NCI-H460 (cell line): ENCODE measurements around the gene SIN3A. TPM values are rescaled to one million over a fixed set of nuclear protein-coding genes. Genes with fewer than 3 reads are reported as not detected.
"Not testable (repeated sequence)": the region's sequence is repeated elsewhere in the genome, so short reads cannot be mapped to it uniquely, and the experiment has no call there.

Experiments used
- DNase-seq: peaks from one replicate; pipeline ENCODE4 v3.0.0-alpha.2; 2016; ENCODE audit warnings: low read depth; ENCODE audit errors: extremely low read depth
- total RNA-seq: library from RNA; depleted of rRNA; stranded (reverse); fragments of >200 nt; shearing (Covaris generic); gene quantifications from 2 replicates; pipeline ENCODE4 v1.2.3, GENCODE V29; 2014

SIN3A gene
- total RNA-seq, 1 experiment from 2014 or later = 25.8 TPM

DNA sequence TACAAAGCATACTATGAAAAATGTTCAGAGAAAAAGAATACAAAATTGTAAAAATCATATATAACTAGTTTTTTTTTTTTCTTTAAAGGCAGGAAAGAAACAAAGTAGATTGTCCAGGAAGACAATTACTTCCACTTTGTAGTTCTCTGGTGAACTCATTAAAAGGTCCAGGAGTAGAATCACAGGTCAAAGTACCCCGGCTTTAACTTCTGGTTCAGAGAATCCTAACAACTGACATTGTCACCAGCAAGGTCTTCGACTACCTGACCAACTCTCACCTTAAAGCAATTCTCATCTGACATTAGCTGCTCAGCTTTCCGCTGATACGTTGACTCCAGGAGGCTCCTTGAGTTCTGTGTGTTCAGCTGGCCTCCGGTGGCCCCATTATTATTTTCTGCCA lies 67.5 kb downstream of the SIN3A start:
- not testable (repeated sequence) for DNase-seq

DNA sequence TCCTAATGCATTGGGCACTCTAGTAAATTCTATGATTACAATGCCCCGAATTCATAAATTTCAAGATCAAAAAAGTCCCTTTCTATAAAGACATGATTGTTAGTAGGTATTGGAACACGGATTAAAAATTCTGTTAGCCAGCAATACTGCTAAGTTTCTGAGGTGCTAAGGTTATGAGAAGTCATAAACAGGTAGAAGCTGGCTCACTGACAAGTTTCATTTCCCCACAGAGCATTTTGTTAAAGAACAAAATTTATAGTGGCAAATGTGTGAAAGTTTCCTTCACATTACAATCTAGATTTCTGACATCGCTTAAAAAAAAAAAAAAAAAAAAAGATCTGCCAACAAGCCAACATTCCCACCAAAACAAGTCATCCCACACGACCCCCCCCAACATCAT lies 70.7 kb downstream of the SIN3A start:
- DNase-seq = no peak

DNA sequence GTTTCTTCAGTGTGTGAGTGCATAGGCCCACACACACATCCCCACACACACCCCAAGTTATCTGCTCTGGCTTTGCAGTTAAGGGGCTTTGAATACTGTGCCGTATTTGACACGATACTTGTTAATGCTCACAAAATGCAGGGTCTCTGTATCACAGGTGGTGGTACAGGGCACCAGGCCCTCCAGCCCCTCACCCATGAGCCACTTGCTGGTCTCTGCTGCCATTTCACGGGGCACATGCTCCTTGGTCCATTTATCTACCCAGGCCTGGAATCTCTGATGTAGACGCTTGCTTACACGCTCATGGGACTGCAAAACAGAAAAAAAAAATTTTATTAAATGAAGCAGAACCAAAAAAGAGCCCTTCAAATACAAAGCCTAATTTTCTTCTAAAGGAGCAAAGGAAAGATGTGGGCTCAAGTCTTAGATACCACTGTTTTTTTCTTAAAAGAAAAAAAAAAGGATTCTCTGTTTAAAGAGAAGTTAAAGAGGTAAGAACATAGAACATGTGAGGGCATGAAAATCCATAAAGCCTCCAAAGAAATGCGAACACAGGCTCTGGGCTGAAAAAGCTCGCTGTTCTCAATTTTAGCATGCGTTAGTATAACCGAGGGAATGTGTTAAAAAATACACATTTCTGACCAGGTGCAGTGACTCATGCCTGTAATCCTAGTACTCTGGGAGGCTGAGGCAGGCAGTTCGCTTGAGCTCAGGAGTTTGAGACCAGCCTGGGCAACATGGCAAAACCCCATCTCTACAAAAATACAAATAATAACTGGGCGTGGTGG lies 79.4 kb downstream of the SIN3A start:
- DNase-seq = no peak

DNA sequence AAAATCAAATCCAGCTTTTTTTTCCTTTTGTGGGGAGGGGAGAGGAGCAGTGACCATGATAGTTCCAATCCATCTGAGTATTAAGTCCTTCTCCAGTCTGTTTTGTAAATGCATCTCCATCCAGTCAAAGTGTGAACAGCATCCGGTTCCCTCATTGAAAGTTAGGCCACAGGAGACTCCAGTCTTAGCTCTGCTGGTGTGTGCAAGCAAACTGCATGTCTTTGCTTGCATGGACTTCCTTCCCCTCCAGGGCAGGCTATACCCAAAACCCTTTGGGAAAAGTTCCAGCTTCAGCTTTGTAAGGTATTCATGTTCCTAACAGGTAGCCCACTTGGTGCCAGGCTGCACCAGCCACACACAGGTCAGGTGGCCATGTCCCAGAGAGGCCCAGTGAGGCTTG lies 80.0 kb downstream of the SIN3A start:
- DNase-seq = no peak

DNA sequence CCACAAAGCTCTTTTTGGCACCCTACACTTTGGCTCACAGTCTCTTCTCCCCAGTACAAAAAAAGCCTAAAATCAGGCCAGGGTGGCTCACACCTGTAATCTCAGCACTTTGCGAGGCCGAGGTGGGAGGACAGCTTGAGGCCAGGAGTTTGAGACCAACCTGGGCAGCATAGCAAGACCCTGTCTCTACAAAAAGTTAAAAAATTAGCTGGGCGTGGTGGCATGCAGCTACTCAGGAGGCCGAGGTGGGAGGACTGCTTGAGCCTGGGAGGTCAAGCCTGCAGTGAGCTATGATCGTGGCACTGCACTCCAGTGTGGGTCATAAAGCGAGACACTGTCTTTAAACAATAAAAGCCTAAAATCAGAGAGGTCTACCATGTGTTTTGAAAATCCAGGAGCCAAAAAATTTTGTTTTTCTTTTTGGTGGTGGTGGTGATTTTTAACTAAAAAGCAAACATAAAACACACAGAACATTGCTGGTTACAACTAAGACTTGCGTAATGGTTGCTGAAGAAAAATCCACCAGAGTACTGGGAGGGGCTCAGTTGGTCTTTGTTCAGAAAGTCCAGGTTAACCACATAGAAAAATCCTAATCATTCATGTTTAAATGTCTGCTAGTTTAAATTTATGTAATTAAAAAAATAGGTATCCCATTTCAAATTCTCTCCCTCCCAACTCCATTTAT lies 81.5 kb downstream of the SIN3A start:
- DNase-seq = no peak

DNA sequence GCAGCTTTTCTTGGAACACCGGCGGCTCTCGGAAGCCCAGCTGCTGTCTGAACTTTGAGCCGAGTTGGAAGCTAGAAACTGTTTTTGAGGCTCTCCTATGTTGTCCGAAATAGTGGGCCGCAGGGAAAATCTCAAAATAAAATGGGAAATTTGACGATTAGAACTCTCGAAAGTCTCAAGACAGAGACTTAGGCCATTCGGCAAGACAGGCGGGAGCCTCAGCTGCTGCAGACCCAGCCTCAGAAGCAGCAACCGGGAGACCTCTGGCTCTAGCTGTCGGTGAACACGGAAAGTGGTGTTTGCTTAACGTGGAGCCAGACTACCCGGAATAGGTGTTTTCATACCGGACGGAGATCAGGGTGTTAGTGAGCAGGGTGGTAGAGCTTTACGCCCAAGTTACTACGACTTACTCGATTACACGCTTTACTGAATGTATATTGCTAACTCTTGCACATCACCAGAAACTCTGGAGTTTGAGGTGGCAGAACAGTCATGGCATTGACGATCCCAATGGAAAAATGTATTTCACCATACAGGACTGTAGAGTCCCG lies 82.7 kb downstream of the SIN3A start:
- no peak for DNase-seq

DNA sequence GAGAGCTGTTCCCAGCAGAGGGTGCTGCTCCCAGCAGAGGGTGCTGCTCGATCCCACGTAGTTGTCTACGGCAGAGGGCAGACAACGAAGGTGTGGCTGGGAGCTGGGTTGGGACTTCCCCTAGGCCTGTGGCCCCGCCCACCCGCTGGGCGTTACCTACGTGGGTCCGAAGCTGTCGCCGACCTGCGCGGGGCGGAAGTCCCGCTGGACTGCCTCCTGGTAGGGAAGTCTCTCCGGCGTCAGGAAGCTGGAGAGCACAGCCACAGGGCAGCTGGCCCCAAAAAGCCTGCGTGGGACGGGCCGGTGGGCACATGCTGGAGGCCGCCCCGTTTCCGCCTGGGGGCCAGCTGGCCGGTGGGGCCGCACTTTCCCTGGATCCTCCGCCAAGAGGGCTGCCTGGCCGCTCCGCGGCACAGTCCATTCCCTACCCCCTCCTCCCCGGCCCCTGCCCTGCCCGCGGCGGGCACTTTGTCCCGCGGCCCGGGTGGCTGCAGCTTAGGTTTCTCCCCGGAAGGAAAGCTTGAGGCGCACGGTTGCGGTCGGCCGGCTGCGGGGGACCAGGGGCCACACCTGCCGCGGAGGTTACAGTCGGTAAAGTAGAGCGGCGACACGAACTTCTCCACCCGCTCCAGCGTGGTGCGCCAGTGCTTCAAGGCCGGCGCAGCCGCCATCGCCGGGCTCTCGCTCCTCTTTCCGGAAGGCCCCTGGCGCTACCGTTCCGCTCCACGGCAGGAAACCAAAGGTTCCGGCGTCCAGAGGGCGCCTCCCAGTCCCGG lies 83.4 kb downstream of the SIN3A start, which contains the start of gene MAN2C1:
Gene MAN2C1 (minus strand): TSS at position 695 of the 776 bp plus-strand sequence. CDS start 24 bp downstream, at position 671.
- peak; percentile 96 for DNase-seq

DNA sequence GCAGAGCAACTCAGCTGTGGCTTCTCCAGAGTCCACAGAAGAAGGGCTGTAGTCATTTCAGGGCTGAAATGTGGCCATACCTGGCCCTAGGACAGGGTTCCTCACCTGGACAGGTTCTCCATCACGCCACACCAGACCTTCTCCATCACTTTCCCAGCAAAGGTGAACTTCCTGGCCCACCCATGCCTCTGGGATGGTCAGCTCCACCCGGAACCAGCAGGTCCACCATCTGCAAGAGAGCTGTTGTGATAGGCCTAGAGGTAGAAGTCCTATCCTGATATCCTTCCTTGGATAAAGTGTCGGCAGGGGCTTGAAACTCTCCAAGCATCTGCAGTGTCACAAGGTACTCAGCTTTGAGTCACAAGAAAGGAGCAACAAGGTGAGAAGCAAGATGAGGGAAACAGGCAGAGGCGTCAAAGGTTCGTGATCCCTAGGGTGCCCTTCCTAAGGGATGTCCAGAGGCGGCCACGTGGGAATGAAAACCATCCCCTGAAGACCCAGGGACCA lies 84.0 kb downstream of the SIN3A start:
- DNase-seq = no peak

DNA sequence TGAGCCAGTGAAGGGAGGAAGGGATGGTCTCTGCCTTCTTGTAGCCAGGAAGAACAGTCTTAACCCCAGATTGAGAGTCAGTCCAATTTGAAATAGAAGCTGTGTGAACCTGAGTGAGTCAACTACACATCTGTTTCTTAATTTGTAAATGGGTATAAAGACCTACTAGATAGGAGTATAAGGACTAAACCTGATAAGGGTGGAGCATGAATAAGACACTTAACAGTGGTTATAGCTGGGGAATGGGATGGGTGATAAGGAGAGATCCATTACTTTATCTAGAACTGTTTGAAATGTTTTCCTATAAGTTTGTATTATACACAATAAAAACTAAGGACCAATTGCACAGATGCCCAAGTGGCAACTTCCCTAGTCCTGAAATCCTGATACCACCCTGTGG lies 84.5 kb downstream of the SIN3A start:
- no peak for DNase-seq

DNA sequence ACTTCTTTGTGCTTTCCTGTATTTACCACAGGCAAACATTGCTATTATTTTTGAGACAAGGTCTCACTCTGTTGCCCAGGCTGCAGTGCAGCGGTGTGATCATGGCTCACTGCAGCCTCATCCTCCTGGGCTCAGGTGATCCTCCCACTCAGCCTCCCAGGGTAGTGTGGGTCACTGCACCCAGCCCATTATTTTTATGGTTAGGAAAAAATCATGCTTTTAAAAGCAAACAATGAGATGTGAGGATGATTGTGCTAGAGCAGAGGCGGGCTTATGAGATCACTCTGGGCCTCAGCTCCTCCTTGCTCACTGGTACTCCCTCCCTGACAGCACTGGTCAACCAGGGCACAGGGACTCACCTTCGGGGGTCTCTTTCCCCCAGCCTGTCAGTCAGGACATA lies 85.3 kb downstream of the SIN3A start:
- DNase-seq = no peak

DNA sequence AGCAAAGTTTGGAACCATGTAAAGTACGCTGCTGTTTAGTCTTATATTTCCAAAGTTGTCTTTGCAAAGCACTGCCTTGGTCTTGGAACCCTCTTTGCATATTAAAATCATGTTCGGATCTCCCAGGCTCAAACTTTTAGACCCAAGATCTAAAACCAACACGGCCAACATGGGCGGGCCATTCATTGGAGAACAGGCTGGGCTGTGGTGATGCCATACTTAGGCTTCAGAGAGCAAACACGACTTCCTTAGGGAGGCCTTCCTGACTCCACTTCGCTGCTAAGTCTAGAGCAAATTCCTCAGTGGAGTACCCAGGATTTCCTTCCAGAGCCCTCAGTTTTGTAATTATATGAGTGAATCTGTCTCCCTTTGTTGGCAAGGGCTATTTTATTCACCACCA lies 86.6 kb downstream of the SIN3A start:
- no peak for DNase-seq

DNA sequence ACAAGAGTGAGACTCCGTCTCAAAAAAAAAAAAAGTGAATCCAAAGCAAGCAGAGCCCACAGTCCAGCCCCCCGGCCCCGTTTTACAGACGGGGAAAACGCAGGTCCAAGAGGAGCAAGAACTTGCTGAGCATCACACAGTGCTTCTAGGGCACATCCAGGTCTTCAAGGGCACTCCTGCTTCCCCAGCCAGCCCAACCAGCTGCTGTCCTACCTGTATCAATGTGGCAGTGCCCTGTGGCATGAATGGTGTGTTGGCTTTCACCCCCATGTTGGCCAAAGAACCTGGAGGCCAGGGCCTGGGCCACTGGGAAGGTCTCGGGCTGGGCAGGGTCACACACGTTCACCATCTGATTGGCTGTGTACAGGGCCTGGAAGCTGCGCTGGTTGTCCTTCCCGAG lies 87.7 kb downstream of the SIN3A start:
- no peak for DNase-seq

DNA sequence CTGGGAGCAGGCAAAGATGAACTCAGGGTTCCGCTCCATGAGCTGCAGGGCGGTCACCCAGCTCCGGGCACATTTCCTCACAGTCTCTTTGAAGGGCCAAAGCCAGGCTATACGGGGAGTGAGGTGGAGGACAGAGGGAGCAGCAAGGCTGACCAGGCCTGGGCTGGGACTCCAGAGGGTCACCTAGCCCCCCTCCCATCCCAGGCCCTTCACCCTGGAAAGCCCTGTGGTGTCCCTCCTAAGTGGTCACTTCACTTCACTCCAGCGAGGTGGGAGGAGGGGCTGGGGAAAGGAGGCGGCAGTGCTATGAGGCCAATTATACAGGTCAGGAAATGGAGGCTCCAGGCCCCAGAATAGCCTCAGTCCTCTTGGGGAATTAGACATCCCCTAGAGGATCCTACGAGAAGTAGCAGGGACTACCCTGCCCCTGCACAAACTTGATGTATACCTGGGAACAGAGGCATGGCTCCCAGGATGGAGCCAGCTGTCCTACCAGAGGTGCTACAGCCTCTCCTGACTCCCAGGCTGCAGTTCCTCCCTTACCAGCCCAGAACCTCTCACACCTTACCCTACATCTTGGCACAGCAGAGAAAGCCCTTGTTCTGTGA lies 88.7 kb downstream of the SIN3A start:
- no peak for DNase-seq

DNA sequence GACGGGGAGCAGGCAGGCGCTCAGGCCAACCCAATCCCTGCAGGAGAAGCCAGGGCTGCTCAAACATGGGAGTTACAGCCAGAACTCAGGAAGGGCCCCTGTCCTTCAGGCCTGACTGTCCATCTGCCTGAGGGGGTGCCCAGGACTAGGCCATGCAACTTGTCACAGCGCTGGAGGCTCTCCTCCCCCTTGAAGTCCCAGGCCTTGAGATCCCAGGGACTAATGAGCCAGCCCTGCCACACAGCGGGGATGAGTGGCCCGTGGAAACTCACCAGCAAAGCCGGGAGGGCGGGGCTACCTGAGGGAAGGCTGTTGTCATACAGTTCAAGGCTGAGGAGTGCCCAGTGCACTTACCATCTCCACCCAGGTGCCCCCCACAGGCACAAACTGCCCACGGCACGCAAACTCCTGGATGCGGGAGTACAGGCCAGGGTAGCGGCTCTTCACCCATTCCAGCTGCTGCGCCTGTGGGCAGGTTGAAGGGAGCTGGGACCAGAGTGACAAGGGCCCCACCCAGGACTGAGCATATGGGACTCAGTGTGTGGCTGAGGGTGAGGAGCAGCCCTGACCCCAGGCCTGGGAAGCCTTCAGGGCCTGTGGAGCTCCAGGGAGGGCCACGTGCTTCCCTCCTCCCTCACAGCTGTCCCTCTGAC lies 89.4 kb downstream of the SIN3A start:
- DNase-seq = no peak

DNA sequence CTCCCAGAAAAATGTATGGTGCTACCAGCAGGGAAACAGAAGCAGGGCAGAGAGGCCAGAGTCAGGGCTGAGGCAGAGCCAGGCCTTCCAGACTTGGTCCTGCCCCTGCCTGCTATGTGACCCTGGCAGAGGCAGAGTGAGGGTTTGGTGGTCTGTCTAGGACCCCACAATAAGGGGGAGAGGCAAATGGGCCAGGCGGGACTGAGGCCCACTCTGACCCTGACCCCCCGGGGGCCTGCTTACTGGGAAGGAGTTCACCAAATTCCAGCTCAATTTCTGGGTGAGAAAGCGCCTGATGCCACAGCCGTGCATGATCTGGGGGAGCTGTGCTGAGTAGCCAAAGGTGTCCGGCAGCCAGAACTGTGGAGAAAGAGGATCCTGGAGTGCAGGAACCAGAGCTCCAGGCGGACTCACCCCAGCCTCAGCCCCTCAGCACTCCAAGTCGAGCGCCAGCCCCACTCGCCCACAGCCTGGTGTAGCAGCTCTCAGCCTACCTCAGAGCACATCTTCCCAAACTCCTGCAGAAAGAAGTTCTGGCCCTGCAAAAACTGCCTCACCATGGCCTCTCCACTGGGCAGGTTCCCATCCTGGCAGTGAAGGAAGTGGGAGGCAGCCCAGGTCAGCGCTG lies 90.0 kb downstream of the SIN3A start:
- DNase-seq = no peak

DNA sequence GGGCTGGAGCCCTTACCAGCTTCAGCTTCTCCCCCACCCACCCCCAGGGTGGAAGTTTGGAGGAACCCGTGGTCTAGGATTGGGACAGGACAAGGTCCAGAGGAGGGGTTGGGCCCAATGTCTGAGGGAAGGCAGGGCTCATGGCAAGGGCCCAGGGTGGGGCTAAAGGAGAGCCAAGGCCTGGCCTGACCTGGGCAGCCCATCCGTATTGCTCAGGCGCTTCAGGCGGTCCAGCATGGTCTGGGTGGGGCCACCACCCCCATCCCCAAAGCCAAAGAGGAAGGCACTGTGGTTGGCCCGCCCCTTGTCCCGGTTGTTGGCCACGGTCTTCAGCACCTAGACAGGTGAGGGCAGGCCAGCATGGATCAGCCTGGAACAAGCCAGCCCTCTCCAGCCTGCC lies 90.6 kb downstream of the SIN3A start:
- no peak for DNase-seq

DNA sequence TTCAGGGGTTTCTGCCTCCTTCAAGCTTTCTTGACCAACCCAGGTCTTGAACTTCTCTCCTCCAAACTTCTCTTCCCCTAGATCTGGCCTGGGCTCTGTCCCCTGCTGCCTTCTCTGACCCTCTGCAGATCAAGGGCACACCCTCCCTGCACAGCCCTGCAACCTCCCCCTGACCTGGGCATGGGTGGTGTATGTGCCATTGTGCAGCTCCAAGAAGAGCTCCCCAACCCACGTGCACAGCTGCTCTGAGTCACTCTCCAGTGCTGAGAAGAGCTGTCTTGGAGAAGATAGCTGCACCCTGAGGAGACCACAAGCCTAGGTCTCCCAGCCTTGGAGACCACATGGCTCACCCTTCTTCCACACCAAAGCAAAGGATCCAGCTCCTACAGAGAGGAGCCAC lies 91.1 kb downstream of the SIN3A start:
- DNase-seq = no peak

DNA sequence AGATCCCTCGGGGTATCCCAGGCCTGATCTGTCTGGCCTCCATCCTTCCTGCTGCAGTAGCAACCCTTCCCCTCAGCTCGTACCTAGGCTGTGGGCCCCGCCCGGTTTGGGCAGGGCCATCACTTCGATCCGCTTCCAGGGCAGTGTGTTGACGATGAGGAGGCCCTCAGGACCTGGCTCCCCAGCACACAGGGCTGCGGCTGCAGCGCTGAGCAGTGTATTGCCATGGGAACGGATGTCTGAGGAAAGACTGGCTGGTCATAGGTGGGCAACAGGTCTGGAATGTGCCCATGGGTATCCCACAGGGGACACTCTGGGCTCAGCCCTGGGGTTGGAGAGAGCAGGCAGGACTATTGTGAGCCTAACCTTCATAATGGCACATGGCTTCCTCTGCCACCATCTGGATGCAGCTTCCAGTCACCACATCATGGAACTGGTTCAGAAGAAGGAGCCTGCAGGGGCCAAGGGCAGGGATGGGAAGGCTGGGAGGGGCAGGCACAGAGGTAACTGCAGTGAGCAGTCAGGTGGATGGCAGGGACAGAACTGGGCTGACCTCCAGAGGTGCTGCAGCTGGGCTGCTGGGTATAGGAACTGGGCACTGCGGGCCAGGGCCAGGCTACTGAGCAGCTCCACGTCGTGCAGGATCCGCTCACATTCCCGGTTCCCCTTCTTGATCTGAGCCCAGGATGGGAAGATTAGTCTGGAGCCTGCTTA lies 91.8 kb downstream of the SIN3A start:
- DNase-seq = no peak
